Sigmoid colon (tissue), 4 donors: ENCODE data around the gene PYGB.

Experiments
- EP300 ChIP-seq, 4 donors: sonication (generic); formaldehyde crosslinking; IDR thresholded peaks; one replicate each; pipeline ENCODE4 v1.6.1; 2017; ENCODE audit warnings: antibody characterized with exemption in 4 of 4
- POLR2A ChIP-seq, 2 donors: fragments of 450-650 bp; IDR thresholded peaks; one replicate each; pipeline ENCODE4 v1.6.1; 2016; ENCODE audit warnings: antibody characterized with exemption in 2 of 2, mild to moderate bottlenecking in 2 of 2, moderate library complexity in 2 of 2
- POLR2AphosphoS5 ChIP-seq, 4 donors: sonication (generic); formaldehyde crosslinking; IDR thresholded peaks; one replicate each; pipeline ENCODE4 v1.6.1; 2017; ENCODE audit warnings: antibody characterized with exemption in 4 of 4
- TF ChIP-seq, protein P1 (sequence below), 4 experiments: fragments of 450-650 bp in 3 of 4; fragments of 200-600 bp in 1 of 4; IDR thresholded peaks; one replicate each; pipeline ENCODE4 v1.5.1; 2016 to 2019; ENCODE audit warnings: antibody characterized with exemption in 4 of 4, mild to moderate bottlenecking in 3 of 4, moderate library complexity in 2 of 4

DNA sequence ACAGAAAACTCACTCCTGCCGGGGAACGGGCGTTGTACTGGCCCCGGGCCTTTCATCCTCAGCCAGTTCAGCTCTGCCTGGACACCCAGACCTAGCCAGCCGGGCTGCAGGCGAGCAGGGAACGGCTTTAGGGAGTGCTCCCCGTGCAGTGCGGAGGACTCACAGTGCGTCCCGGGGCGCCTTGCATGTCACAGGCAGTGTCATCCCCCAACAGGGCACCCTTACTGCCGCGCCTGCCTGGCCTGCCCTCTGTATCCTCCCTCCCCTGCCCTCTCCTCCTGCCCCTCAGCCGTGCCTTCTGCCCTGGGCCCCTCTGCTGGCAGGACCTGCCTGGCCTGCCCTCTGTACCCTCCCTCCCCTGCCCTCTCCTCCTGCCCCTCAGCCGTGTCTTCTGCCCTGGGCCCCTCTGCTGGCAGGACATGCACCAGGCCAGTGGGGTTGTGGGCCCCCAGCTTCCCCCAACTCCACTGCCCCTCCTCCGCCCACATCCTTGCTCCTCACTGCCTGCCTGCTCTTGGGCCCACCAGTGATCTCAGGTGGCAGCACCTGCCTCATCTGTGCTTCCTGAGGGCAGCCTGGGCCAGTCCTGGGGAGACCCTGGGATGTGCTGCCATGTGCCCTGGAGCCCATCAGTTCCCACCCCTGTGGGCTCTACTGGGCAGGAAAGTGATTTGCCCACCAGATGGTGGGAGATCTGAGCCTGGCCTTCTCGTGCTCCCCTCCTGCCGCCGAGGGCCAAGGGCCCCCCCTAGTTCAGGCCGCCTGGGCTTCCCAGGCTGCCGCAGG is 43.0 kb downstream of the PYGB start:
- TF ChIP-seq POLR2A (IDR thresholded peaks at IDR 0.05) (no peak), EP300 (IDR thresholded peaks at IDR 0.05) (no peak), POLR2AphosphoS5 (IDR thresholded peaks at IDR 0.05) (no peak)
- TF ChIP-seq, protein P1, sequence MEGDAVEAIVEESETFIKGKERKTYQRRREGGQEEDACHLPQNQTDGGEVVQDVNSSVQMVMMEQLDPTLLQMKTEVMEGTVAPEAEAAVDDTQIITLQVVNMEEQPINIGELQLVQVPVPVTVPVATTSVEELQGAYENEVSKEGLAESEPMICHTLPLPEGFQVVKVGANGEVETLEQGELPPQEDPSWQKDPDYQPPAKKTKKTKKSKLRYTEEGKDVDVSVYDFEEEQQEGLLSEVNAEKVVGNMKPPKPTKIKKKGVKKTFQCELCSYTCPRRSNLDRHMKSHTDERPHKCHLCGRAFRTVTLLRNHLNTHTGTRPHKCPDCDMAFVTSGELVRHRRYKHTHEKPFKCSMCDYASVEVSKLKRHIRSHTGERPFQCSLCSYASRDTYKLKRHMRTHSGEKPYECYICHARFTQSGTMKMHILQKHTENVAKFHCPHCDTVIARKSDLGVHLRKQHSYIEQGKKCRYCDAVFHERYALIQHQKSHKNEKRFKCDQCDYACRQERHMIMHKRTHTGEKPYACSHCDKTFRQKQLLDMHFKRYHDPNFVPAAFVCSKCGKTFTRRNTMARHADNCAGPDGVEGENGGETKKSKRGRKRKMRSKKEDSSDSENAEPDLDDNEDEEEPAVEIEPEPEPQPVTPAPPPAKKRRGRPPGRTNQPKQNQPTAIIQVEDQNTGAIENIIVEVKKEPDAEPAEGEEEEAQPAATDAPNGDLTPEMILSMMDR (IDR thresholded peaks at IDR 0.05) = no peak
